BE2C (cell line): ENCODE measurements around the gene UNC79.

Experiments
- DNase-seq: peaks from one replicate; pipeline ENCODE4 v3.0.0-alpha.2; 2020
- H3K27me3 ChIP-seq: fragments of 250-450 bp; sonication (Bioruptor Pico); 2 replicates; pipeline ENCODE4 v1.5.1; 2020; ENCODE audit warnings: mild to moderate bottlenecking
- H3K36me3 ChIP-seq: fragments of 250-450 bp; sonication (Bioruptor Pico); 2 replicates; pipeline ENCODE4 v1.5.1; 2020; ENCODE audit warnings: mild to moderate bottlenecking
- H3K4me1 ChIP-seq: fragments of 250-450 bp; sonication (Bioruptor Pico); 2 replicates; pipeline ENCODE4 v1.5.1; 2020
- H3K4me3 ChIP-seq: 2 replicates; pipeline ENCODE4 v1.5.1; 2011; ENCODE audit warnings: low read depth, low read length
- H3K9me3 ChIP-seq: fragments of 250-450 bp; sonication (Bioruptor Pico); 2 replicates; pipeline ENCODE4 v1.5.1; 2020
- CTCF ChIP-seq: IDR thresholded peaks from 2 replicates; pipeline ENCODE4 v1.5.1; 2012; ENCODE audit warnings: mild to moderate bottlenecking, low read depth, low read length

The UNC79 gene

GRCh38 chr14:93566065-93566693, 135.4 kb downstream of the UNC79 start:
- H3K27me3 ChIP-seq = no peaks in the 10 kb centered on the region
- no peak for DNase-seq
- no peaks in the 10 kb centered on the region for H3K9me3 ChIP-seq
- no peak for TF ChIP-seq CTCF
- H3K36me3 ChIP-seq = peaks cover 10% of the 10 kb centered on the region
- no peak overlapping the region for H3K4me3 ChIP-seq
- H3K4me1 ChIP-seq = no peaks in the 10 kb centered on the region

- peaks cover 10% of the 10 kb centered on the region for H3K36me3 ChIP-seq
- no peaks in the 10 kb centered on the region for H3K9me3 ChIP-seq
- no peak for TF ChIP-seq CTCF
- H3K4me1 ChIP-seq = no peaks in the 10 kb centered on the region
- no peaks in the 10 kb centered on the region for H3K27me3 ChIP-seq
- H3K4me3 ChIP-seq = no peak overlapping the region
- DNase-seq = no peak
These were observed 140.5 kb downstream of the UNC79 start for GRCh38 chr14:93571275-93571674.

DNA sequence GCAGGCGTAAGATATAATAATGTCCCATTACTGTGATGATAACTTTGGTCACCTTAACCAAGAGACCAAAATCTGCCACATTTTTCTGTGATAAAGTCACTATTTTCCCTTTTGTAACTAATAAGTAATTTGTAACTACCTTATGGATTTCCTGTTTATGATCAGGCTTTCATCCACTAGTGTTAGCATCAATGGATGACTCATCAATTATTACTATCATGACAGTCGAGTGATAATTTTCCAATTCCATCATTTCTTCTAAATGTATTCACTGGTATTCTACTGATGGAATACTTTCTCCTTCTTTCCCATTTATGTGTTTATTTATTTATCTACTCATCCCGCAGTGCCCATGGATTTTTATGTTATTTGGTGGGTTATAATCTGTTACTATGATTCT, 148.4 kb downstream of the UNC79 start:
- TF ChIP-seq CTCF = no peak
- no peak overlapping the region for H3K4me3 ChIP-seq
- no peaks in the 10 kb centered on the region for H3K4me1 ChIP-seq
- DNase-seq = no peak
- no peaks in the 10 kb centered on the region for H3K27me3 ChIP-seq
- no peaks in the 10 kb centered on the region for H3K9me3 ChIP-seq
- H3K36me3 ChIP-seq = peaks cover 23% of the 10 kb centered on the region

DNA sequence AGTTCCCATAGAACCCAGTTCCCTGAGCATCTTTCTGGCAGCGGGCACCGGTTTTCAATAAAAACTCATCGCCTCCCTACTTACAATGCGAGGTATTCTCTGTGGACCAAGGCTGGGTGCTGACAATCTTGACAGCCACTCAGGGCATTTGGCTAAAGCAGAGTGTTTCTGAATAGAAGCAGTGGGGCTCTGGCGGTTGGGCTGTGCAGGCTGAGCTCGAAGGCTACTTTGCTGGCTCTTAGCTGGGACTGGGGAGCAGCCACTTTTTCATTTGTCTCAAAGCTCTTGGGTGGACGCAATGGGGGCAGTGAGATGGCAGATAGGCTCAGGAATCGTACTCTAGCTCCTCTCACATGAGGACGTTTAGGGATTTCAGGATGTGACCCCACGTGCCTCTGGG, 151.8 kb downstream of the UNC79 start:
- no peak for TF ChIP-seq CTCF
- no peak for DNase-seq
- Histone ChIP-seq H3K27me3 (no peaks in the 10 kb centered on the region), H3K36me3 (peaks cover 31% of the 10 kb centered on the region), H3K4me1 (no peaks in the 10 kb centered on the region), H3K4me3 (no peak overlapping the region), H3K9me3 (no peaks in the 10 kb centered on the region)

DNA sequence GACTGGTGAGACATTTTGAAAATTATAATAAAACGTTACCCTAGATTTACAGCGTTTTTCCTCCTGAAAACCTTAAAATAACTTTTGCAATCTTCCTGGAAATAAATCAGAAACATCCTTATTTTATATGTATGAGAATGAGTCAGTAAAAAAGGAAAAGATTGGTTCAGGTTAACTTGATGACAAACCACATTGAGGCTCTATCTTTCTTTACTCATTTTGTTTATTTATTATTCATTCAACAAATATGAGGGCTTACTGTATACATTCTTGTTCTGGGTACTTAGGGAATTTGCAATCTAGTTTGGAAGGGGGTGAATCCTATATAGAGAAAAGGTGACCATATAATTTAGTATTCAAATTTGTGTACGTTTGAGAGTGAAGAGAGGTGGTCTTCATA, 156.6 kb downstream of the UNC79 start:
- DNase-seq = no peak
- Histone ChIP-seq H3K4me3 (no peak overlapping the region), H3K36me3 (peaks cover 18% of the 10 kb centered on the region), H3K4me1 (no peaks in the 10 kb centered on the region), H3K27me3 (no peaks in the 10 kb centered on the region), H3K9me3 (no peaks in the 10 kb centered on the region)
- TF ChIP-seq CTCF = no peak

- Histone ChIP-seq H3K27me3 (no peaks in the 10 kb centered on the region), H3K4me1 (no peaks in the 10 kb centered on the region), H3K9me3 (no peaks in the 10 kb centered on the region), H3K4me3 (no peak overlapping the region), H3K36me3 (peaks cover 23% of the 10 kb centered on the region)
- TF ChIP-seq CTCF = no peak
- no peak for DNase-seq
These were observed 160.8 kb downstream of the UNC79 start for GRCh38 chr14:93591506-93591905.
